BLaER1 (cell line): Measurements from ENCODE around the gene SPRYD4.
"Not testable (repeated sequence)": the region's sequence is repeated elsewhere in the genome, so short reads cannot be mapped to it uniquely, and the experiment has no call there.

ENCODE experiments used
- H3K27ac ChIP-seq: shearing (Covaris generic); formaldehyde crosslinking; 2 replicates; pipeline ENCODE4 v1.8.1; 2022
- H3K27me3 ChIP-seq: shearing (Covaris generic); formaldehyde crosslinking; 2 replicates; pipeline ENCODE4 v1.8.1; 2022
- H3K36me3 ChIP-seq: shearing (Covaris generic); formaldehyde crosslinking; 2 replicates; pipeline ENCODE4 v1.8.1; 2022
- H3K4me1 ChIP-seq: shearing (Covaris generic); formaldehyde crosslinking; 2 replicates; pipeline ENCODE4 v1.8.1; 2022
- H3K4me2 ChIP-seq: shearing (Covaris generic); formaldehyde crosslinking; 2 replicates; pipeline ENCODE4 v1.8.1; 2022
- H3K4me3 ChIP-seq: shearing (Covaris generic); formaldehyde crosslinking; 2 replicates; pipeline ENCODE4 v1.8.1; 2022
- H3K9ac ChIP-seq: shearing (Covaris generic); formaldehyde crosslinking; 2 replicates; pipeline ENCODE4 v1.8.1; 2022
- H3K9me3 ChIP-seq: shearing (Covaris generic); formaldehyde crosslinking; 2 replicates; pipeline ENCODE4 v1.8.1; 2022
- H4K20me1 ChIP-seq: shearing (Covaris generic); formaldehyde crosslinking; 2 replicates; pipeline ENCODE4 v1.8.1; 2022
- Cebpa-rat ChIP-seq: shearing (Covaris generic); IDR thresholded peaks from 2 replicates; pipeline ENCODE4 v1.8.1; 2022

The SPRYD4 gene

GRCh38 chr12:56490360-56490759 lies 22.0 kb downstream of the SPRYD4 start:
- no peak overlapping the region for H3K27ac ChIP-seq
- H3K4me1 ChIP-seq, result 0 out of 2 replicates have a peak, but pooled peaks cover 12% of the 10 kb centered on the region
- H3K4me2 ChIP-seq, result no peak overlapping the region
- no peak overlapping the region for H3K9ac ChIP-seq
- peaks cover 42% of the 10 kb centered on the region for H3K27me3 ChIP-seq
- no peak for TF ChIP-seq Cebpa-rat
- H3K9me3 ChIP-seq, result peaks cover 23% of the 10 kb centered on the region
- H4K20me1 ChIP-seq, result peaks cover 28% of the 10 kb centered on the region
- H3K4me3 ChIP-seq, result no peak overlapping the region
- H3K36me3 ChIP-seq, result no peaks in the 10 kb centered on the region

- peaks cover 27% of the 10 kb centered on the region for H3K9me3 ChIP-seq
- not testable (repeated sequence) for H4K20me1 ChIP-seq, H3K27ac ChIP-seq, H3K4me2 ChIP-seq, H3K4me1 ChIP-seq, H3K4me3 ChIP-seq, H3K36me3 ChIP-seq, H3K9ac ChIP-seq
- peaks cover 15% of the 10 kb centered on the region for H3K27me3 ChIP-seq
These were observed 25.2 kb downstream of the SPRYD4 start for GRCh38 chr12:56493409-56494105.

- Histone ChIP-seq H3K9me3 (peaks cover 27% of the 10 kb centered on the region), H3K27me3 (peaks cover 10% of the 10 kb centered on the region)
- not testable (repeated sequence) for H3K4me3 ChIP-seq, H3K4me2 ChIP-seq, H3K4me1 ChIP-seq, H3K27ac ChIP-seq, H3K36me3 ChIP-seq, H4K20me1 ChIP-seq, H3K9ac ChIP-seq
These were observed 25.7 kb downstream of the SPRYD4 start for GRCh38 chr12:56494106-56494415.

- not testable (repeated sequence) for H3K27ac ChIP-seq, H3K4me1 ChIP-seq, H3K36me3 ChIP-seq, H3K4me2 ChIP-seq, H4K20me1 ChIP-seq, H3K27me3 ChIP-seq, H3K4me3 ChIP-seq, H3K9ac ChIP-seq
- peaks cover 27% of the 10 kb centered on the region for H3K9me3 ChIP-seq
These were observed 26.1 kb downstream of the SPRYD4 start for GRCh38 chr12:56494481-56494880.

GRCh38 chr12:56496704-56497103 lies 28.3 kb downstream of the SPRYD4 start:
- H3K27me3 ChIP-seq, H4K20me1 ChIP-seq, H3K4me3 ChIP-seq, H3K27ac ChIP-seq, H3K36me3 ChIP-seq, H3K9ac ChIP-seq, H3K4me1 ChIP-seq: not testable (repeated sequence)
- Histone ChIP-seq H3K4me2 (peak overlapping the region; percentile 40), H3K9me3 (peaks cover 27% of the 10 kb centered on the region)

GRCh38 chr12:56498126-56498902 lies 29.9 kb downstream of the SPRYD4 start:
- not testable (repeated sequence) for H4K20me1 ChIP-seq, H3K9ac ChIP-seq, H3K27ac ChIP-seq, H3K36me3 ChIP-seq, H3K4me1 ChIP-seq, H3K4me2 ChIP-seq, H3K4me3 ChIP-seq, H3K27me3 ChIP-seq
- peaks cover 24% of the 10 kb centered on the region for H3K9me3 ChIP-seq

GRCh38 chr12:56499452-56499851 lies 31.1 kb downstream of the SPRYD4 start:
- H3K27me3 ChIP-seq, H3K4me1 ChIP-seq, H3K4me2 ChIP-seq, H3K27ac ChIP-seq, H3K36me3 ChIP-seq, H3K4me3 ChIP-seq, H4K20me1 ChIP-seq, H3K9ac ChIP-seq: not testable (repeated sequence)
- peaks cover 13% of the 10 kb centered on the region for H3K9me3 ChIP-seq

GRCh38 chr12:56499879-56500278 lies 31.5 kb downstream of the SPRYD4 start:
- H3K9ac ChIP-seq, H3K27me3 ChIP-seq, H3K9me3 ChIP-seq, H3K4me2 ChIP-seq, H3K4me1 ChIP-seq, H3K27ac ChIP-seq, H3K36me3 ChIP-seq, H4K20me1 ChIP-seq, H3K4me3 ChIP-seq: not testable (repeated sequence)

- Histone ChIP-seq H3K9ac (no peak overlapping the region), H3K4me2 (no peak overlapping the region), H3K4me1 (no peaks in the 10 kb centered on the region), H3K27ac (no peak overlapping the region), H3K4me3 (no peak overlapping the region), H4K20me1 (no peaks in the 10 kb centered on the region), H3K9me3 (no peaks in the 10 kb centered on the region), H3K27me3 (no peaks in the 10 kb centered on the region), H3K36me3 (no peaks in the 10 kb centered on the region)
- no peak for TF ChIP-seq Cebpa-rat
These were observed 42.4 kb downstream of the SPRYD4 start for GRCh38 chr12:56510786-56511185.

- not testable (repeated sequence) for H3K27ac ChIP-seq
These were observed 45.6 kb downstream of the SPRYD4 start for GRCh38 chr12:56514014-56514318.

GRCh38 chr12:56517854-56518253 lies 49.5 kb downstream of the SPRYD4 start:
- no peaks in the 10 kb centered on the region for H3K36me3 ChIP-seq
- H3K4me2 ChIP-seq, result no peak overlapping the region
- no peak overlapping the region for H3K27ac ChIP-seq
- no peak for TF ChIP-seq Cebpa-rat
- H3K9ac ChIP-seq, result no peak overlapping the region
- H4K20me1 ChIP-seq, result no peaks in the 10 kb centered on the region
- peaks cover 15% of the 10 kb centered on the region for H3K4me1 ChIP-seq
- H3K9me3 ChIP-seq, result no peaks in the 10 kb centered on the region
- no peaks in the 10 kb centered on the region for H3K27me3 ChIP-seq
- no peak overlapping the region for H3K4me3 ChIP-seq

More at GRCh38 chr12:56514014-56514318, 45.6 kb downstream of the SPRYD4 start:
- H3K4me1 ChIP-seq, H3K4me3 ChIP-seq, H3K27me3 ChIP-seq, H3K9me3 ChIP-seq, H3K36me3 ChIP-seq, H4K20me1 ChIP-seq, H3K9ac ChIP-seq, H3K4me2 ChIP-seq: not testable (repeated sequence)
